Adipose tissue (tissue), 3 donors: ENCODE data around the gene PDIA3. TPM values are rescaled to one million over a fixed set of nuclear protein-coding genes. Genes with fewer than 3 reads are reported as not detected.
"Not testable (repeated sequence)": the region's sequence is repeated elsewhere in the genome, so short reads cannot be mapped to it uniquely, and the experiment has no call there.

ENCODE experiments used
- H3K27ac ChIP-seq: one replicate; pipeline ENCODE4 v1.5.1; 2013; ENCODE audit warnings: low read depth, low read length
- WGBS, 3 donors: extraction: QIAGEN DNeasy Blood & Tissue Kit; methylation state at CpG; one replicate each; pipeline ENCODE4 v1.1.7; 2013; 5-methylcytosine and 5-hydroxymethylcytosine counted together
- polyA plus RNA-seq, 3 donors: library from polyadenylated mRNA; stranded (reverse); fragments of 200-250 nt; gene quantifications; one replicate each; pipeline ENCODE4 v1.2.3, GENCODE V29; 2013
- donor health status: healthy with polysubstance abuse.
- donor health status: Bipolar disorder and iron deficiency.
- donor health status: healthy.

PDIA3 gene
- 100 to 1,000 TPM; 103 to 141 (median 117) TPM for polyA plus RNA-seq

DNA sequence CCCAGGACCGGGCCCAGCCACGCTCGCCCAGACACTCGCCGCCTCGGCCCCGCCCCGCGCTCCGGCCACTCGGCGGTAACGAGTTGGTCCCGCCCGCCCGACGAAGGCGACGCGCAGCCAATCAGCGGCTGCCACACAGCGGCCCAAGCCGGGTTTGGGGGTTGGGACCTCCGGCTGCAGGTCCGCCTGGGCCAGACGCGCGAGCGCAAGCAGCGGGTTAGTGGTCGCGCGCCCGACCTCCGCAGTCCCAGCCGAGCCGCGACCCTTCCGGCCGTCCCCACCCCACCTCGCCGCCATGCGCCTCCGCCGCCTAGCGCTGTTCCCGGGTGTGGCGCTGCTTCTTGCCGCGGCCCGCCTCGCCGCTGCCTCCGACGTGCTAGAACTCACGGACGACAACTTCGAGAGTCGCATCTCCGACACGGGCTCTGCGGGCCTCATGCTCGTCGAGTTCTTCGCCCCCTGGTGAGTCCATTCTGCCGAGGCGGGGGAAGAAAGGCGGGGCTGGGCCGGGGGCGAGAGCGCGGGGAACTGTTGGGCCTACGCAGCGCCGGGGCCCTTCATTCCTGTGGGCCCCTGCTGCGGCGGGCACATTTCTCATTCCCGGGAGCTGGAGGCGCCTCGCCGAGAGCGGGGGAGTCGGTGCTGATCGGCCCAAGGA lies at the start of gene PDIA3:
Gene PDIA3, plus strand, starts transcription at position 194 of the 658 bp plus-strand sequence. Its CDS starts 102 bp downstream, at position 296.
- 0 to 2% (median 1%) methylated on average over 68 to 84 of the region's 84 CpGs for WGBS, 3 donors
- peak within 1 kb of the TSS; percentile 38 for H3K27ac ChIP-seq

DNA sequence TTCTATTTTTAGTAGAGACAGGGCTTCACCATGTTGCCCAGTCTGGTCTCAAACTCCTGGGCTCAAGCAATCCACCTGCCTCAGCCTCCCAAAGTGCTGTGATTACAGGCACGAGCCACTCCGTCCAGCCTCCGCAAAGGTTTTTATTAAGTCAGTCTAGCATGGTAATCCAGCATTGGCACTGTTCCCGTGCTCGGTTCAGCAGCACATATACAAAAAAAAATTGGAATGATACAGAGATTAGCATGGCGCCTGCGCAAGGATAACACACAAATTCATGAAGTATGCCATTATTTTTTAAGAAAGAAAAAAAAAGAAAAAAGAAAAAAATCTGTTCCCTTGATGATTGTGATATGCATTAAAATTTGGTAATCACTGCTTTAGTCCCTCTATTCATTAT lies 44.1 kb upstream of the PDIA3 start:
- 79 to 86% (median 84%) methylated on average over 7 of the region's 7 CpGs for WGBS, 3 donors
- H3K27ac ChIP-seq = no peak overlapping the region

DNA sequence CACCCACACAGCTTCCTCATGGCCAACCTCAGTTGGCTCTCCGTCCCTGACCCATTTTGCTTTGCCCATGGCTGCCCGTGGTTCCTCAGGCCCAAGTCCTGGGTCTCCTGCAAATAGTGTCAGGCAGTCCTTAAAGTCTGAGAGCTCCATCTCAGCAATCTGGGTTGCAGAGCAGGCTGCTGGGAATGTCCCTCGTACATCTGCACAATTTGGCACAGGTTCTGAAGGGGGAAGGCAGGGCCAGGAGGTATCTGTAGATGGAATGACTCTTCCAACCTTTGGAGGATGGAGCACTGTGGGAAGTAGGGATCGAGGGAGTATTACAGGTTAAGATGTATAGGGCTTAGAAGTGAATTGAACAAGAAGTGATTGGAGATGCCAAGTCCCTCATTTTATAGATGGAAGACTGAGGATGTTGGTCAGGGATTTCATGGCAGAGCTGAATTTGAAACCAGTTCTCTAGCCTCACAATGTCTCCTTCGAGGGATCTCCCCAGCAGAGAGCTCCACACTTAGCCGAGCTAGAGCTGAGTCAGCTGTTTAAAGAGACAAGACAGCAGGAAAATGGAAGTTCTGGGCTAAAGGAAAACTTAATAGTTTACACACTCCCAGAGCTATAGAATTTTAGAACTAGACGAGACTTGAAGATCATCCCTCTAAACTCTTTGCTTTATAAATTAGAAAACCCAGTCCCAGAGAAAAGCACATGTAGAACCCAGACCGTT lies 43.4 kb upstream of the PDIA3 start:
- H3K27ac ChIP-seq = no peak overlapping the region
- WGBS, 3 donors = 64 to 68% (median 64%) methylated on average over 8 of the region's 8 CpGs

DNA sequence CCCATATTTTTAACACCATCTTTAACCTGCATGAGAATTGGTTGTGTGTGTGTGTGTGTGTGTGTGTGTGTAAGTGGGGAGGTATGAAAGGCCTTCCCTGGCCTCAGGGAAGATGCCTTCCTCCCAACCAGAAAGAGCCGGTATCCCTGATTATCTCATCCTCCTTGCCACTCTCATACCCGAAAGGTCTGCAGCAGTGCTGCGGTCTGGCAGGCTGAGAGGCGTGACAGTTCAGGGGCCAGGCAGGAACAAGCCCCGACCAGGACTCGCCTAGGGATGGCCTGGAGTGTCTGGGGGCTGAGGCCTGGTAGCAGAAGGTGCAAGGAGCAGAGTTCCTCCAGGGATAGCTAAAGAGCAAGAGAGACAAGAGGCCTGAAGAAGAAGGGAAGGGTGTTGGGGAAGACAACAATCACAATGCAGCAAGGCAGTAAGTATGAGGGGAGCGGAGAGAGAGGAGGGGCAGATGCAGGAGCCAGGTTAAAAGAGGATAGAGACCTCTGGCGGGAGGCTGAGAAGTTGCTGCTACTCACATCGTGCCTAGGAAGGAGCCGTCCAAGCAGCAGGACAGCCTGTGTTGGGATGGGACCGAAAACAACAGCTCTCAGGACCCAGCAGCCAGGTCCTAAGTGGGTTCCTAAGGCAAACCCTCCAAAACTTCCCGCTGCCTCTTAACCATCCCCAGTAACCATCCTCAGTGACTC lies 35.7 kb upstream of the PDIA3 start:
- H3K27ac ChIP-seq = not testable (repeated sequence)
- WGBS, 3 donors = 70 to 83% (median 82%) methylated on average over 1 of the region's 12 CpGs

DNA sequence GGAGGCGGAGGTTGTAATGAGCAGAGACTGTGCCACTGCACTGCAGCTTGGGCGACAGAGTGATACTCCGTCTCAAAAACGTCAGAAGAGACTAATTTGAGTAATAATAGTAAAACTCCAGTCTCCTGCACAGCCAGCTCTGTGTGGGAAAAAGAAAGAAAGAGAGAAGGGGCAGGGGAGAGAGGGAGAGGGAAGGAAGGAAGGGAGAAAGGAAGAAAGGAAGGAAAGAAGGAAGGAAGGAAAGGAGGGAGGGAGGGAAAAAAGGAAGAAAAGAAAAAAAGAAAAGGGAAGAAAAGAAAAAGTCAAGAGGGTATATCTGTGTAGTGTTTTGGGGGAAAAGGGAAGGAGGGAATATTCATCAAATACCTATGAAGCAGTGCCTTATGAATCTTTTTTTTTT lies 23.1 kb upstream of the PDIA3 start:
- H3K27ac ChIP-seq = no peak overlapping the region
- WGBS, 3 donors = 74 to 79% (median 76%) methylated on average over 4 of the region's 4 CpGs

DNA sequence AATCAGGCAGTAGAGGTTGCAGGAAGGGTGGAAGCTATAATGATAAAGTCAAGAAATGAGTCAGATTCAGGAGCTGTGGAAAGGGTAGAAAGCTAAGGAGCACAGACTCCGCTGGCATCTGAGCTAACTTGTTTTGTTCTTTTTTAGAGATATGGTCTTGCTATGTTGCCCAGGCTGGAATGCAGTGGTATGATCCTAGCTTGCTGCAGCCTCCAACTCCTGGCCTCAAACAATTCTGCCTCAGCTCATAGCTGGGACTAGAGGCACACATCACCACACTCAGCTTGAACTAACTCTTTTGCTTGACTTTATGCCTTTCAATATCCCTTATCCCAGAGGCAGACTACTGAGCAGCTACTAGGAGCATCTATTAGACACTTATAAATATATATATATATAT lies 19.9 kb upstream of the PDIA3 start:
- H3K27ac ChIP-seq = not testable (repeated sequence)
- WGBS, 3 donors = 91 to 100% (median 97%) methylated on average over 1 of the region's 1 CpG

DNA sequence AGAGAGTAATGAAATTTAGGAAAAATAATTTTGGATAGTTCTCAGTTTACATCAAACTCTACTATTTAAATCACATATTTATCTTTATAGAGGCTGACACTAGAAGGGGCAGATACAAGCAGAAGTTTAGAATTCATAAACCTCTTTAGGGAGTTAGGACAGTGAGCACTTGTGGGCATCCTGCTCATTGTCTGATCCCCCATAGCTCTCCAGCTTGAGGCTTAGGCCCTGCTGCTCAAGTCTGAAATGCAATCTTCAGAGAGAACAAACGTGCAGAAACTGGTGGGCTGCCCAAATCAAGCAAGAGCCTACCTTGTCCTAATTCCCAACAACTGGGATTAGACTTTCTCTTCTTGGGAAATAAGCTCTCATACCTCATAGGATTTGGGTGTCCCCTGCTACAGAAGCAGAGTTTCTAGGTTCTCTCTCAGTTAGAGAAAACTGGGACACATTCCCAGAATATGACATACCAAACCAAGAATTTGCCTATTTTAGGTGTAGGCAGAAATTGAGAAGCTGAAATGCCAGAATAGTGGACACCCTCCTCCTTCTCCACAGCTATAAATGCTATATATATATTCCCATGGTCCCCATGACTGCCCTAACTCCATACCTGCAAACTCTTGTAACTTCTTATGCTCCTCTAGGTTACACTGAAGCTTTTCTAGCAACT lies 18.0 kb upstream of the PDIA3 start:
- H3K27ac ChIP-seq = not testable (repeated sequence)
- 29 to 67% (median 46%) methylated on average over 1 of the region's 1 CpG for WGBS, 3 donors

DNA sequence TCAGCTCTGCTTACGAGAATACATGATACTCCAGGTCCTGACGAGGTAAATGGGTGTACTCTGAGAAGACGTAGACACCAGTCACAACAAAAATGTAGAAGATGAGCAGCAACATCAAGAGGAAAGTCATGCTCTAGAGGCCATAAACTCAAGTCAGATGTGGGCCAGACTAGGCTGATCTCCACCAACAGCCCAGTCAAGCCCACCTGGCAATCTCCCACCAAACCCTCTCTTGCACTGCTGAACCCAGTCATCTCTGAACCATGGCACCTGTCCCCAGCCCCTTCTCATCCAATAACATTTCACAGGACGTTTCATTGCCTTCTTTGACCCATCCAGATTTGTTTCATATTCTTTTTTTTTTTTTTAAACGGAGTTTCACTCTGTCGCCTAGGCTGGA lies 10.8 kb upstream of the PDIA3 start:
- 84 to 89% (median 85%) methylated on average over 6 of the region's 6 CpGs for WGBS, 3 donors
- H3K27ac ChIP-seq = no peak overlapping the region

DNA sequence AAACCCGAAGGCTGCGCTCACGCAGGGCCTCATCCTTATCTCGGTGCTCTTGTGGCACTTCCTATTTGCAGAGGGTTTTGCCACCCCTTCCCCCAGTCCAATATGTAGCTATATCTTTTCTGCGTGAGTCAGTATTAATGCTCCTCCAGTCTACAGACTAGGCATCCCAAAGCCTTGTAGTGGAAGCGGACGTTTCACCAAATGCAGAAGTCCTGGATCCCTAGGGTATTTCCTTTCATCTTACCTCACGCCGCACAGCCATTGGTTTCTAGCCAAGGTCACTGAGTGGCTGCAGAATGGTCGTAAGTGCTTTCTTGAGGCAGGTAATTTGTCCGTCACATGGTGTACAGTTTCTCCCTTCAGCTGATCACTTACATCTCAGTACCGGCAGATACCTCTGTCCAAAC lies 668 bp downstream of the PDIA3 start:
- 0 to 1% (median 0%) methylated on average over 12 of the region's 12 CpGs for WGBS, 3 donors
- peak overlapping the region; percentile 38 for H3K27ac ChIP-seq

DNA sequence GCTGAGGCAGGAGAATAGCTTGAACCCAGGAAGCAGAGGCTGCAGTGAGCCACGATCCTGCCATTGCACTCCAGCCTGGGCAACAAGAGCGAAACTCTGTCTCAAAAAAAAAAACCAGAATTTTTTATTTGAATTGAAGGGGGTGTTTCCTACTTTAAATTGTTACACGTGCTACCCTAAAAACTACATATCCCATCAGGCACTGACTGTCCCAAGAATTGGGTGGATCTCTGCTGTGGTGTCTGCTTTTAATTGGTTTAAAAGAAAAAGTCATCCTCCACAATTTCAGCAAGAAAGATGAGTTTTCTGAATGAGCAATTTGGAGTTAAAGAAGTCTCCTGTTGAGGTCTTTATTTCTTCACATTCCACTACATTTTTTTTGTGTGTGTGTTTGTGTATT lies 2.1 kb downstream of the PDIA3 start:
- H3K27ac ChIP-seq = no peak overlapping the region
- WGBS, 3 donors = 28 to 49% (median 41%) methylated on average over 3 of the region's 3 CpGs

DNA sequence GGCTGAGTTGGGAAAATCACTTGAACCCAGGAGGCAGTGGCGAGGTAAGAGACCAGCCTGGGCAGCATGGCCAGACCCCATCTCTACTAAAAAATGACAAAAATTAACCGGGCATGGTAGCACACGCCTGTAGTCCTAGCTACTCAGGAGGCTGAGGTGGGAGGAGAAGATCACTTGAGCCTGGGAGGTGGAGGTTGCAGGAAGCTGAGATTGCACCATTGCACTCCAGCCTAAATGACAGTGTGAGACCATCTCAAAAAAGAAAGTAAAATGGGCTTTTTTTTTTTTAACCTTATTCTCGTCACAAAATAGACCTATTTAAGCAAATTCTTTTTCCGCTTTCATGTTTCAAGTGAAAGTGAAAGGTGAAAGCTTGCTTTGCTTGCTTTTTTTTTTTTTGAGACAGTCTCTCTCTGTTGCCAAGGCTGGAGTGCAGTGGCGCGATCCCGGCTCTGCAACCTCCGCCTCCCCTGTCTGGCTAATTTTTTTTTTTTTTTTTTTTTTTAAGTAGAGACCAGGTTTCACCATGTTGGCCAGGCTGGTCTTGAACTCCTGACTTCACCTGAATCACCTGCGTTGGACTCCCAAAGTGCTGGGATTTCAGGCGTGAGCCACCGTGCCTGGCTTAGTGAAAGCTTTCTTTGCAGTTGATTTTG lies 3.6 kb downstream of the PDIA3 start:
- WGBS, 3 donors = 43 to 55% (median 48%) methylated on average over 12 of the region's 12 CpGs
- H3K27ac ChIP-seq = no peak overlapping the region

DNA sequence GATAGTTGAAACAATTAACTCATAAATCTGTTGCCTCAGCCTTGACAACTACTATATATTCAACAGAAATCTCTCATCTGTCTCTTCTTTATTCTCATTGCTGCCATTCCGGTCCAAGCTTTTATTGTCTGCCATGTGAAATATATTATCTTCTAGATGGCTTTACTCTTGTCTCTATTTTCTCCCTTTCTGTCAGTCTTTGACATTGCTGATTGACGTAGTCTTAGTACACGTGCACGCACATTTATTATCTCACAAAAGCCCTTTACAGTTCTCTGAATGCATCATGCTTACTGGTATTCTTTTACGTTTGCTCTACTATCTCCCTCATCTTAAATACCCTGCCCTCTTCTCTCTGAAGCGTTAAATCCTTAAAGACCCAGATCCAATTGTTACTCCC lies 5.6 kb downstream of the PDIA3 start:
- WGBS, 3 donors = 52 to 87% (median 84%) methylated on average over 6 of the region's 6 CpGs

DNA sequence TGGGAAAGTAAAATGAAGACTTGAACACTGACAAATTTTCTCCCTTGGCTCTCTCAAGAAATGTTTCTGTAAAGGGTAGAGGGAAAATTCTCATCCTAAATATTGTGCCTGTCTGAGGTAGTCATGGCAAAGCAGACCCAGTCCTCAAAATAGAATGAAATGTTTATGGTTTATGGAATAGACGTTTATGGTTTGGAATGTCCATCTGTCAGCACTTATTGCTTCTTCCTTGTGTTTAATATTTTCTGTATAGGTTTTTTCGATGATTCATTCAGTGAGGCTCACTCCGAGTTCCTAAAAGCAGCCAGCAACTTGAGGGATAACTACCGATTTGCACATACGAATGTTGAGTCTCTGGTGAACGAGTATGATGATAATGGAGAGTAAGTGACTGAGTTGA lies 16.6 kb downstream of the PDIA3 start:
- WGBS, 3 donors = 81 to 90% (median 83%) methylated on average over 6 of the region's 6 CpGs
- H3K27ac ChIP-seq = no peak overlapping the region

More for the DNA sequence above, 5.6 kb downstream of the PDIA3 start:
- no peak overlapping the region for H3K27ac ChIP-seq

DNA sequence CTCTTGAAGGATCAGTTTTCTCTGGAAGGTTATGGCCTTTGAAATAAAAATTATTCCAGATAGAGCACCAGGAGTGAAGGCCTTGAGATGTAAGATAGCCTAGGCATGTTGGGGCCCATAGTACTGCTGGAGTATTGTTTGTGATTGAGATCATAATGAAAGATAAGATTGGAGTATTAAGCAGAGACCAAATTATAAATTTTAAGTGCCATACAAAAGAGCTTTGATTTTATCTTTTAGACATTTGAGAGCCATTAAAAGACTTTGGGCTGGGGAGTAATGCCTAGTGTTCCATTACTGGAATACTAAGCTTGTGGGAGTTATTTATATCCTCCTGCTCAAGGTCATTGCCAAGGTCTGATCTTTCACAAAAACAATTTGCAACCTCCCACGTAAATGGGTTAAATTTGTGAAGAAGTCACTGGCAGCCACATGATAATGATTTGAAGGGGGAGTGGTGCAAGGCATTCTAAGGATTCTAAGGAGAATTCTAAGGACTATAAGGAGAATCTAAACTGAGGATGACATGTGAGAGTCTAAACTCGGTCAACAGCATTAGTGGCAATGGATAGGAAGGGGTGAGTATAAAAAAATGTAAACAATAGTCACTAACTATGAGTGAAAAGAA lies 17.7 kb downstream of the PDIA3 start:
- 54 to 67% (median 66%) methylated on average over 2 of the region's 2 CpGs for WGBS, 3 donors
- H3K27ac ChIP-seq = no peak overlapping the region

DNA sequence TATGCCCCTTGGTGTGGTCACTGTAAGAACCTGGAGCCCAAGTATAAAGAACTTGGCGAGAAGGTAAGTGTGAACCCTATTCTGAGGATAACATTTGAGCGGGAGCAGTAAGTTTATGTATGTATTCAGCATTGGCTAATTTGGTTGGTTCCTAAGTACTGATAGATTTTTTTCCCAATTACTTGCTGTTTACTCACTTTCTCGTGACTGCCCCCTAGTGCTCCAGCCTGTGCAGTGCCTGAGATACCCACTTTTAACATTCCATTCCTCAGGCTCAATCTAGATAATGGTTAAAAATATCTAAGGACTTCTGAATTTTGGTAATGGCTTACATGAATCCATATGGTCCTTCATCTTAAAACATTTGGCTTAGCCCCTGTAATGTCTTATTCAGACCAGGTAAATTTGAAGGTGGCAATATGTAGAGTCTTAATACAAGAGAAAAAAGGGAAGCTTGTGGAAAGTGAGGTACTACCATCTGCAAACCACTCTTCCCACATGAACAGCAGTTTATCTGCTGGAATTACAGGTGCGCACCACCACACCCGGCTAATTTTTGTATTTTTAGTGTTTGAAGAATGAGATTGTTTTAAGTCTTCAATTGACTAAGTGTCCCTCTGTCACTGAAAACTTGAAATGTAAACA lies 23.5 kb downstream of the PDIA3 start:
- WGBS, 3 donors = 62 to 71% (median 68%) methylated on average over 5 of the region's 5 CpGs
- H3K27ac ChIP-seq = no peak overlapping the region

DNA sequence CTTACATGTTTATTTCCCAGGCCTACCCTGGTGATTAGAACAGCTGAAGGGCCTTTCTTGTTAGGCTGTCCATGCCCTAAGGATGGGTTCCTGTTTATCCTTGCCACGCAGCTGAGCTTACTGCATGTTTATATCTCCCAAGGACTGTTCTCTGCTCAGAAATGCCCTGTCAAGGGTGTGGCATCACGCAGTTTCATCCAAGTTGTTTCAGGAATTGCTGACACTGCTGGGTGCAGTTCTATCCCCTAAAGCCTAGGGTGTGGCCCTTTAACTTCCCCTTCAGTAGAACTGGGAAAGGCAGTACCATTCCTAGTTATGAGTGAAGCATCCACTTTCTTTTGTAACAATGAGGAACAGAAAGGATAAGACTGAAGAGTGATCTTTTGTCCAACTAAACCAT lies 25.6 kb downstream of the PDIA3 start:
- H3K27ac ChIP-seq = no peak overlapping the region
- 50 to 89% (median 59%) methylated on average over 2 of the region's 2 CpGs for WGBS, 3 donors

DNA sequence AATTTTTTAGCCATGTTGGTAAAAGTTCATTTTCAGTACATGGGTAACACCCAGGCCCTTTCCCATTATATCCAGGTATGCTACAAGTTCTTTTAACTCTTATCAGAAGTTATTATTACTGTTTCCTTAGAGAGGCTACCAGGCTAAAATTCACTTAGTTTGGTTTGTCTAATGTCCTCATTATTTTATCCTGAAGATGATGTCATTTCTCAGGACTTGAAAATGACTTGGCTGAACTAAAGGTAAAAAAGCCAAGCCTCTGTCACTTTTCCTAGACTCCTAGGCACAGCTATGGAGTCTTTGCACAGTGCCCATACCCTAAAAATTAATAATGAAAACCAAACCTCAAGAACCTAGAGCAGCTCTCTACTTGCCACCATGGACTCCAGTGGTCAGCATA lies 26.4 kb downstream of the PDIA3 start:
- no peak overlapping the region for H3K27ac ChIP-seq

DNA sequence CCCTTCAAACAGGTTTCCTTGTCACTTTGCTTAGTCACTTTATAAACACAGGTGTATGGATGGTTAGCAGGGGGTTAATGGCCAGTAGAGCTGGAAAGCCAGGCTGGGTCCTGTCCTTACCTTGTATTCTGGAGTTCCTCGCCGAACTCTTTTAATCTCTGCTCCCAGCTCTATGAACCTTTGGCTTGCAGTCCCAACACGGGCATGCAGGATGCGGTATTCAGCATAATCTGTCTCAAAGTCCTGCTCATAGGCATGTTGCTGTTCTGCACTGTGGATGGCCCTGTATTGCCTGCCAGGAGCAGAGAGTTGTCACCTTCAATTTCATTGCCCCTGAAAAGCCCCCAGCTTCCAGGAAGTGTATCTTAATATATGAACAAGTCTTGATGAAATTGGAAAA lies 27.8 kb downstream of the PDIA3 start:
- 58 to 82% (median 80%) methylated on average over 4 of the region's 4 CpGs for WGBS, 3 donors
- no peak overlapping the region for H3K27ac ChIP-seq
